ENCODE measurements around the gene BMPR2. TPM values are rescaled to one million over a fixed set of nuclear protein-coding genes. Genes with fewer than 3 reads are reported as not detected.
"Not testable (repeated sequence)": the region's sequence is repeated elsewhere in the genome, so short reads cannot be mapped to it uniquely, and the experiment has no call there.

BMPR2 gene
- total and polyA plus RNA-seq, 2 donors: 7.5 to 11.0 TPM

DNA sequence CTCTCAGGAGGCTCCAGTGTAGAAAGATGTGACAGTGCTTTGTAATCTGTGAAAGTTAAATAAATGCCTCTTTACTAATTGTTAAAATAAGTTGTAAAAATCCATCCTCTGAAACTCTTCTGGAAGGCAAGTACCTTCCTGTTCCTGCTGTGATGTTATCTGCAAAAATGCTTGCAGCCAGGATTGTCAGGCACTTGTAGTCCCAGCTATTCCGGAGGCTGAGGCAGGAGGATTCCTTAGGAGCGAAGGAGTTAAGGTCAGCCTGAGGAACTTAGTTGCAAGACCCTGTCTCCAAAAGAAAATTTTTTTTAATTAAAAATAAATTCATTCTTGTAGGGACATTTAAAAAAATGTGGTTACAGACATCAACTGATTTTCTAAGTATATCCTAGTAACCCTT is 22.7 kb upstream of the BMPR2 start:
- Histone ChIP-seq H3K4me3 (ENCODE audit: low read length in 2 of 2) (no peak overlapping the region), H3K36me3 (ENCODE audit: control insufficient read depth in 2 of 2, insufficient read depth in 2 of 2, low read length in 1 of 2) (no peaks in the 10 kb centered on the region), H3K4me1 (ENCODE audit: control insufficient read depth in 2 of 2, insufficient read depth in 2 of 2, low read length in 2 of 2) (no peaks in the 10 kb centered on the region), H3K27ac (ENCODE audit: low read depth in 1 of 2, low read length in 1 of 2) (no peak overlapping the region), H3K9me3 (ENCODE audit: control insufficient read depth in 2 of 2, insufficient read depth in 1 of 2, low read length in 1 of 2) (no peaks in the 10 kb centered on the region), H3K27me3 (ENCODE audit: control insufficient read depth in 2 of 2, insufficient read depth in 1 of 2, low read length in 1 of 2) (no peaks in the 10 kb centered on the region)
- 98% methylated on average over 2 of the region's 2 CpGs for WGBS
- no peak for DNase-seq (ENCODE audit: low read depth in 6 of 9, low spot score in 9 of 9)

DNA sequence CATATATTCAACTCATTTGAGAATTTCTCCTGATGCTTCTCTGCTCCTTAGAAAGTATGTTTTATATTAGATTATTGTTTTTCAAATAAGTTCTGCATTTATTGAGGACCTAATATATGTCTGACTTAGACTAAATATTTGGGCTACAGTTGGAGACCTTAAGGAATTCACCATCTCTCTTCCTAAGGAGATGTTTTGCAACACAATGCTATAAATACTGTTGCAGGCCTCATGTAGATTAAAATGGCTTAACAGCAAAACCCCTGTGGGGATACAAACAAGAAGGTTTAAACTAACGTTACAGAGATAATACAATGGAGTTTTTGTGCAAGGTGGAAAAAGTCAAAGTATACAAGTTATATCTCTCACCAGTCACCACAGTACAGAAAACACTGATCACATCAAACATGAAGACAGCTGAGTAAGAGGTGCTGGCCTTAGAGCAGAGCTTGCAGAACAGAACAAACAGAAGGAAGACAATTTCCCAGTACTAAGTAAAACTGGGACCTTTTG is 20.1 kb upstream of the BMPR2 start:
- Histone ChIP-seq H3K27me3 (ENCODE audit: control insufficient read depth in 2 of 2, insufficient read depth in 1 of 2, low read length in 1 of 2) (no peaks in the 10 kb centered on the region), H3K36me3 (ENCODE audit: control insufficient read depth in 2 of 2, insufficient read depth in 2 of 2, low read length in 1 of 2) (no peaks in the 10 kb centered on the region), H3K27ac (ENCODE audit: low read depth in 1 of 2, low read length in 1 of 2) (no peak overlapping the region), H3K4me3 (ENCODE audit: low read length in 2 of 2) (no peak overlapping the region), H3K9me3 (ENCODE audit: control insufficient read depth in 2 of 2, insufficient read depth in 1 of 2, low read length in 1 of 2) (no peaks in the 10 kb centered on the region), H3K4me1 (ENCODE audit: control insufficient read depth in 2 of 2, insufficient read depth in 2 of 2, low read length in 2 of 2) (no peaks in the 10 kb centered on the region)
- 99% methylated on average over 1 of the region's 1 CpG for WGBS
- no peak for DNase-seq (ENCODE audit: low read depth in 6 of 9, low spot score in 9 of 9)

DNA sequence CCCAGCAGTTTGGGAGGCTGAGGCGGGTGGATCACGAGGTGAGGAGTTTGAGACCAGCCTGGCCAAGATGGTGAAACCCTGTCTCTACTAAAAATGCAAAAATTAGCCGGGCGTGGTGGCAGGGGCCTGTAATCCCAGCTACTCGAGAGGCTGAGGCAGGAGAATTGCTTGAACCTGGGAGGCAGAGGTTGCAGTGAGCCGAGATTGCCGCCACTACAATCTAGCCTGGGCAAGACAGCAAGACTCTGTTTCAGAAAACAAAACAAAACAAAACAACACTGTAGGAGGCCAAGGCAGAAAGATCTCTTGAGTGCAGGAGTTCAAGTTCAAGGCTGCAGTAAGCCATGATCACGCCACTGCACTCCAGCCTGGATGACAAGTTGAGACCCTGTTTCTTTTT is 17.2 kb upstream of the BMPR2 start:
- DNase-seq (ENCODE audit: low read depth in 6 of 9, low spot score in 9 of 9); H3K27ac ChIP-seq (ENCODE audit: low read depth in 1 of 2, low read length in 1 of 2); H3K4me3 ChIP-seq (ENCODE audit: low read length in 2 of 2); H3K36me3 ChIP-seq (ENCODE audit: control insufficient read depth in 2 of 2, insufficient read depth in 2 of 2, low read length in 1 of 2); H3K27me3 ChIP-seq (ENCODE audit: control insufficient read depth in 2 of 2, insufficient read depth in 1 of 2, low read length in 1 of 2); H3K4me1 ChIP-seq (ENCODE audit: control insufficient read depth in 2 of 2, insufficient read depth in 2 of 2, low read length in 2 of 2); H3K9me3 ChIP-seq (ENCODE audit: control insufficient read depth in 2 of 2, insufficient read depth in 1 of 2, low read length in 1 of 2): not testable (repeated sequence)
- over 99% methylated on average over 8 of the region's 8 CpGs for WGBS

DNA sequence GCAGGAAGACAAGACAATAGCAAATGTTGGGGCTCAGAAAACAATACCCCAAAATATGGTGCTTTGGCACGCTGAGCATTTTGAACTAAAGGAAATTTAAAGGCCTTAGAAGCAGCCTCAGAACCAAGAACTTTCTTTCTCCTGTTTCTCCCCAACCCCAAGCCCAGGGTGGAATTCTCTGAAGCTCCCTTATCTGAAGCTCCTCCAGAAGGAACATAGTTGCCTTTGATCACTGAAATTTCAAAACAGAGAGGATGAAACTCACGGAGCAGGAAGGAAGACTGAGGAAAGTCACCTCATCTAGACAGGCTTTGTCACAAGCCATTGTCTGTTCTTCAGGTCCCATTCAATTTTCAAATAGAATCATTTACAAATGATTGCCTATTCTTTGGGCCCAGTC is 15.5 kb upstream of the BMPR2 start:
- H3K9me3 ChIP-seq (ENCODE audit: control insufficient read depth in 2 of 2, insufficient read depth in 1 of 2, low read length in 1 of 2): no peaks in the 10 kb centered on the region
- H3K4me1 ChIP-seq (ENCODE audit: control insufficient read depth in 2 of 2, insufficient read depth in 2 of 2, low read length in 2 of 2): no peaks in the 10 kb centered on the region
- no peak overlapping the region for H3K4me3 ChIP-seq (ENCODE audit: low read length in 2 of 2)
- WGBS: 97% methylated on average over 2 of the region's 2 CpGs
- no peak overlapping the region for H3K27ac ChIP-seq (ENCODE audit: low read depth in 1 of 2, low read length in 1 of 2)
- no peaks in the 10 kb centered on the region for H3K27me3 ChIP-seq (ENCODE audit: control insufficient read depth in 2 of 2, insufficient read depth in 1 of 2, low read length in 1 of 2)
- H3K36me3 ChIP-seq (ENCODE audit: control insufficient read depth in 2 of 2, insufficient read depth in 2 of 2, low read length in 1 of 2): no peaks in the 10 kb centered on the region
- DNase-seq (ENCODE audit: low read depth in 6 of 9, low spot score in 9 of 9): no peak

DNA sequence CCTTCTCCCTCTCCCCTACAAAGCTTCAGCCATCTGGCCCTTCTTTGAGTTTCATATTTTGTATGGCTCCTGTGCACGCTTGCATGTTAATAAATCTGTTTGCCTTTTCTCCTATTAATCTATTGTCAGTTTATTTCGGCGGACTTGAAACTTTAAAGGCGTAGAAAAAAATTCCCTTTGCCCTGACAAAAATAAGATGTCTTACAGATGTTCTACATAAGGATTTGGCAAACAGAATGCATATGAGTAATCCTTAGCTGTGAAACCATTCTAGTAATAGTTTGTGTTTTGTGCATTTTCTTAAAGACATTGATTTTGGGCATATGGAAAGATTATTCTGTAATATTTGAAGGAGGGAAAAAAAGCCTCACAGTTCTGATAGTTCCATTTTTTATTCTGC is 15.0 kb upstream of the BMPR2 start:
- H3K36me3 ChIP-seq (ENCODE audit: control insufficient read depth in 2 of 2, insufficient read depth in 2 of 2, low read length in 1 of 2): no peaks in the 10 kb centered on the region
- H3K4me1 ChIP-seq (ENCODE audit: control insufficient read depth in 2 of 2, insufficient read depth in 2 of 2, low read length in 2 of 2): no peaks in the 10 kb centered on the region
- H3K9me3 ChIP-seq (ENCODE audit: control insufficient read depth in 2 of 2, insufficient read depth in 1 of 2, low read length in 1 of 2): no peaks in the 10 kb centered on the region
- no peak overlapping the region for H3K27ac ChIP-seq (ENCODE audit: low read depth in 1 of 2, low read length in 1 of 2)
- WGBS: 98% methylated on average over 4 of the region's 4 CpGs
- no peaks in the 10 kb centered on the region for H3K27me3 ChIP-seq (ENCODE audit: control insufficient read depth in 2 of 2, insufficient read depth in 1 of 2, low read length in 1 of 2)
- H3K4me3 ChIP-seq (ENCODE audit: low read length in 2 of 2): no peak overlapping the region
- no peak for DNase-seq (ENCODE audit: low read depth in 6 of 9, low spot score in 9 of 9)

DNA sequence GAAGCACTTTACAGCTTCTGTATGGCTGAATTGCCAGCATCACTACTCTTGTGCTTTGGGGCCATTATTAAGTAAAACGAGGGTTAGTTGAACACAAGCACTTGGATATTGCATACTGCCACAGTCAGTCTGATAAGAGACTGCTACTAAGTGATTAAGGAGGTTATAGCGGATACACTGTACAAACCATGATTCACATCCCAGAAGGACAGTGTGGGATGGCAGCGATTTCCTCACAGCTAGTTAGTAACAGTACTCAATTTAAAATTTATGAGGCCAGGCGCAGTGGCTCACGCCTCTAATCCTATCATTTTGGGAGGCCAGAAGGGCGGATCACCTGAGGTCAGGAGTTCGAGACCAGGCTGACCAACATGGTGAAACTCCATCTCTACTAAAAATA is 2.6 kb upstream of the BMPR2 start:
- Histone ChIP-seq H3K27me3 (ENCODE audit: control insufficient read depth in 2 of 2, insufficient read depth in 1 of 2, low read length in 1 of 2) (peaks cover 9 to 19% of the 10 kb centered on the region in 2 donors), H3K36me3 (ENCODE audit: control insufficient read depth in 2 of 2, insufficient read depth in 2 of 2, low read length in 1 of 2) (no peaks in the 10 kb centered on the region), H3K9me3 (ENCODE audit: control insufficient read depth in 2 of 2, insufficient read depth in 1 of 2, low read length in 1 of 2) (no peaks in the 10 kb centered on the region), H3K27ac (ENCODE audit: low read depth in 1 of 2, low read length in 1 of 2) (no peak overlapping the region), H3K4me3 (ENCODE audit: low read length in 2 of 2) (no peak overlapping the region), H3K4me1 (ENCODE audit: control insufficient read depth in 2 of 2, insufficient read depth in 2 of 2, low read length in 2 of 2) (peaks cover 7 to 10% of the 10 kb centered on the region in 2 donors)
- WGBS: 98% methylated on average over 7 of the region's 7 CpGs
- no peak for DNase-seq (ENCODE audit: low read depth in 6 of 9, low spot score in 9 of 9)

DNA sequence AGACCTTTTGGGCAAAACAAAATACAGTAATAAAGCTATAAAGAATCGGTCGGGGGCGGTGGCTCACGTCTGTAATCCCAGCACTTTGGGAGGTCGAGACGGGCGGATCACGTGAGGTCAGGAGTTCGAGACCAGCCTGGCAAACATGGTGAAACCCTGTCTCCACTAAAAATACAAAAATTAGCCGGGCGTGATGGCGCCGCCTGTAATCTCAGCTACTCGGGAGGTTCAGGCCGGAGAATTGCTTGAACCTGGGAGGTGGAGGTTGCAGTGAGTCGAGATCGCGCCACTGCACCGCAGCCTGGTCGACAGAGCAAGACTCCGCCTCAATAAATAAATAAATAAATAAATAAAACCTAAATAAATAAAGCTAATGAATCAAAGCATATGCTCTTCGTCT is 1.7 kb upstream of the BMPR2 start:
- H3K4me3 ChIP-seq (ENCODE audit: low read length in 2 of 2); H3K27ac ChIP-seq (ENCODE audit: low read depth in 1 of 2, low read length in 1 of 2); H3K36me3 ChIP-seq (ENCODE audit: control insufficient read depth in 2 of 2, insufficient read depth in 2 of 2, low read length in 1 of 2); DNase-seq (ENCODE audit: low read depth in 6 of 9, low spot score in 9 of 9); H3K9me3 ChIP-seq (ENCODE audit: control insufficient read depth in 2 of 2, insufficient read depth in 1 of 2, low read length in 1 of 2): not testable (repeated sequence)
- Histone ChIP-seq H3K27me3 (ENCODE audit: control insufficient read depth in 2 of 2, insufficient read depth in 1 of 2, low read length in 1 of 2) (peaks cover 9 to 19% of the 10 kb centered on the region in 2 donors), H3K4me1 (ENCODE audit: control insufficient read depth in 2 of 2, insufficient read depth in 2 of 2, low read length in 2 of 2) (peaks cover 7 to 10% of the 10 kb centered on the region in 2 donors)
- 95% methylated on average over 22 of the region's 22 CpGs for WGBS

DNA sequence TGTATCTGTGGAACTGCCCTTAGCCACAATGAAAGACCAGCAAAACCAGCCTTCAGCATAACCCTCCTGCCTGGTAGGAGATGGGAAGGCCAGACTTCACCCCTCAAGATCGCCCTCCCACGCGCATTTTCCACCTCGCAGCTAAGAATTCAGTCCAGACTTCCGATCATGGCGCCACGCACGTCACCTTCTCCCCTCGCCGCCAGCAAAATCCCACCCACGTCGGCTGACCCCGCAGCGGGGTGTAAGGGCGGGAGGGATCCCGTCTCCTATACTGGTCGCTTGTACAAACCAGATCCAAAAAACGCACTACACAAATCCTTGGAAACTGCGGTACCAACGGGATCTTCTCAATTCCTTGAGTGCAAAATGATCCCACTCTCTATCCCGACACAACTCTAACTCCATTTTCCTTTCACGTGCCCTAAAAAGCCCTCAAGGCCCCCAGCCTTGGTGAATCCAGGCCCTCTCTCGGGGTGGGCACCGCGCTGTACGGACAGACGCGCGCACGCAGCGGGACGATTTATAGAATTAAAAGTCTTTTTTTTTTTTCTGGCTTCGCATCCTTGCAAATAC is 1.0 kb upstream of the BMPR2 start:
- Histone ChIP-seq H3K9me3 (ENCODE audit: control insufficient read depth in 2 of 2, insufficient read depth in 1 of 2, low read length in 1 of 2) (no peaks in the 10 kb centered on the region), H3K36me3 (ENCODE audit: control insufficient read depth in 2 of 2, insufficient read depth in 2 of 2, low read length in 1 of 2) (no peaks in the 10 kb centered on the region), H3K27me3 (ENCODE audit: control insufficient read depth in 2 of 2, insufficient read depth in 1 of 2, low read length in 1 of 2) (peaks cover 9 to 19% of the 10 kb centered on the region in 2 donors), H3K4me3 (ENCODE audit: low read length in 2 of 2) (peak overlapping the region; percentile 82 to 90), H3K4me1 (ENCODE audit: control insufficient read depth in 2 of 2, insufficient read depth in 2 of 2, low read length in 2 of 2) (peaks cover 7 to 16% of the 10 kb centered on the region in 2 donors), H3K27ac (ENCODE audit: low read depth in 1 of 2, low read length in 1 of 2) (peak overlapping the region; percentile 74 to 90)
- WGBS: 1% methylated on average over 33 of the region's 33 CpGs
- peak in 5 of 9 donors; percentile 7 to 41 (median 31) for DNase-seq (ENCODE audit: low read depth in 6 of 9, low spot score in 9 of 9)

DNA sequence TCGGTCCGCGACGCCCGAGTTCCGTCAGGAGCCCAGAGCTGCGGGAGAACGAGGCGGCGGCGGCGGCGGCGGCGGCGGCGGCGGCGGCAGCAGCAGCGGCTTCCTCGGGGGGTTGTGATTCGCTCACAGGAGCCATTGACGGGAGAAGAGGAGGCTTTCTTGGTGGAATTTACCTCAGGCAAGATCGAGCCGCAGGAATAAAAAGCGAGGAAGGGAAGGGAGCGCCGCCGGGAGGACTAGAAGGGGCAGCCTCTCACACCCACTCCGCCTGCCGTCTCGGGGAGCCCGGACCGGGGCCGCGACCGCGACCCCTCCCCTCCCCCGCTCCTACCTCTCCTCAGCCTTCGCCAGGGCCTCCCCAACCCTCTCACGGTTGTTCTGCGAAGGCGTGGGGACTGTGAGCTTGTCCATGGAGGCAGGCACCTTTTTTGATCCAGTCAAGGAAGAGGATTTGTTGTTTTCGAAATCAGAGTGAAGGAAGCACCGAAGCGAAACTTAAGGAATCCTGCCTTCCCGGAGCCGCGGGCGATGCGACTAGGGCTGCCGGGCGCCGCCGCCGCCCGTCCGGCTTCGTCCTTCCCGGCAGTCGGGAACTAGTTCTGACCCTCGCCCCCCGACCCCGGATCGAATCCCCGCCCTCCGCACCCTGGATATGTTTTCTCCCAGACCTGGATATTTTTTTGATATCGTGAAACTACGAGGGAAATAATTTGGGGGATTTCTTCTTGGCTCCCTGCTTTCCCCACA is 506 bp downstream of the BMPR2 start:
- peaks cover 9 to 19% of the 10 kb centered on the region in 2 donors for H3K27me3 ChIP-seq (ENCODE audit: control insufficient read depth in 2 of 2, insufficient read depth in 1 of 2, low read length in 1 of 2)
- peak overlapping the region; percentile 82 to 90 for H3K4me3 ChIP-seq (ENCODE audit: low read length in 2 of 2)
- H3K27ac ChIP-seq (ENCODE audit: low read depth in 1 of 2, low read length in 1 of 2): peak overlapping the region; percentile 75 to 85
- WGBS: under 1% methylated on average over 69 of the region's 69 CpGs
- peak in 5 of 9 donors; percentile 27 to 72 (median 48) for DNase-seq (ENCODE audit: low read depth in 6 of 9, low spot score in 9 of 9)
- peaks cover 7 to 18% of the 10 kb centered on the region in 2 donors for H3K4me1 ChIP-seq (ENCODE audit: control insufficient read depth in 2 of 2, insufficient read depth in 2 of 2, low read length in 2 of 2)
- H3K9me3 ChIP-seq (ENCODE audit: control insufficient read depth in 2 of 2, insufficient read depth in 1 of 2, low read length in 1 of 2): no peaks in the 10 kb centered on the region
- H3K36me3 ChIP-seq (ENCODE audit: control insufficient read depth in 2 of 2, insufficient read depth in 2 of 2, low read length in 1 of 2): no peaks in the 10 kb centered on the region

Data from thymus (tissue), 11 donors.